ENCODE measurements around the gene KIF3A.

Gene KIF3A

DNA sequence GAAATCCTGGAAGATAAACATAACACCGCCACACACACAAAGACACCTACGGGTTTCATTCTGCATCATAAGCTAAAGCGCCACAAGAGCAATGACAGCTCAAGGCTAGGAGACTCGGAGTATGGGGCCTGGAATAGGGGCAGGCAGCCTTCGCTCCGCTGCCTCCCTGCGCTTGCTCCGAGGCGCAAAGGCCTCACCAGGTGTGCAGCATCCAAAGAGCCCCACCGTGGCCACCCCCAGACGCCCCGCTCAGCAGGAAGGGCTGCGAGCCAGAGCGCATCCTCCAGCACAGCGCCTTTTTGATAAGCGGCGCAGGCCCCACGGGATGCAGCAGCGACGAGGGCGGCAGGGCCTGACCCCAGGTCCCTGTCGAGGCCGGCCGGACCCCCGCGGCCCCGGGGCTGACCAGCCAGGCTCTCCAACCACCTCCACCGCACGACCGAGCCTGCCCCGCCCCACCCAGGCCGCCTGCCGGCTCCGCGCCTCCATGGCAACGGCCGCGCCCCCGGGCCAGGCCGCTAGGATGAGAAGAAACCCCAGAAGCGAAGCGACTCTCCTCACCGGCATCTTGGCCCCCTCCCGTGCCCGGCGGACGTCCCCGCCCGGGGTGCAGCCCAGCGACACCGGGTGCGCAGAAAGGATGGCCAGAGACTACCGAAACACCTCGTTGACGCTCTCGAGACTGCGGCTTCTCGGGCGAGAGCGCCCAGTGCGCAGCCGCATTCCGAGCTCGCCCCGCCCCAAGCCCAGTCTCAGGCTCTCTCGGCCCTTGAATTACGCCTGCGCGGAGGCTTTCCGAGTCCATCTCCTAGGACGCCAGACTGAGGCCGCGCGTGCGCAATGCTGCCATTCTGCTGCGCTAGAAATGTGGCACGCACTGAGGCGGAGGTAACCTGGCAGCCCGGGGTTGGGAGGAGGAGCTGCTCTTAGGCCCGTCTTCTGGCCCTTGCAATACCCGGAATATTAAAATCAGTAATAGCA lies at the start of gene KIF3A:
Gene KIF3A, minus strand, starts transcription at position 694 of the 981 bp plus-strand sequence. Its CDS starts 127 bp downstream, at position 567.
- peak; percentile 98 for DNase-seq (ENCODE audit: low spot score)

- no peak for DNase-seq (ENCODE audit: low spot score)
Measured at GRCh38 chr5:132787076-132787475, 49.7 kb upstream of the KIF3A start.

- no peak for DNase-seq (ENCODE audit: low spot score)
Measured at GRCh38 chr5:132785864-132786263, 48.5 kb upstream of the KIF3A start.

DNA sequence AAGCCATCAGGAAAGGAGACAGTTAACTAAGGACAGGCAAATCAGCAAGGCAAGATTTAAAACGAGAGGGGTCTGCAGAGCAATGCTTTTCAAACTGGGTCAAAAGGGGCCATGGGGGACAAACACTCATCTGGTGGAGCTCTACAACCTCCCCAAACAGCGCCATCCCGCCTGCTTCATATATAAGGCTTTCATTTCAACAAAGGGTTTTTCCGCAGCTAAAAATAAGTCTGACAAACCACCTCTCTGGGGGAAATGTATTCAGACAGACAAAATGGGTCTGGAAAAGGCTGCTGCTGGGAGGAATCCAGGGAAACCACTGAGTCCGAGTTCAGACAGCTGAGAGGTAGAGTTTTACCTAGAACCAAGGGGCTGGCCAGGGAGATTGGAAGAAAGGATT lies 48.0 kb upstream of the KIF3A start:
- DNase-seq (ENCODE audit: low spot score), result no peak

DNA sequence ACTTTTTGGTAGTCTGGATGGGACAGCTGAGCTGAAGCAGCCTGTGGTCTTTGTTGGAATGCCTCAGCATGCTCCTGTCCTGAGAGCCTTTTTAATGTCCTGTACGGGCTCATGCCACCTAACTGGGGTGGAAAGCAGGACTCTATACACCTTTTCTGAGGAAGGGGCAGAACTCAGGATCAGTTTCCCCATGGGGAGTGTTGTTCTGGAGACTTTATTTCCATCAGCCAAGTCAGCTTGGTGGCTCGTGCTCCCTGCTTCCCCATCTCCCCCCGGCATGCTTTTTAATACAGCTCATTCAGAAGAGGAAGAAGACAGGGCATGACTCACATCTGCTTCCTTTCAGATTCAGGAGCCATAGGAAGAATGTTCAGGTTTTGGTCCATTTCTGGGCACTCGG lies 44.8 kb upstream of the KIF3A start:
- DNase-seq (ENCODE audit: low spot score), result peak; percentile 82

- DNase-seq (ENCODE audit: low spot score), result no peak
Measured at GRCh38 chr5:132781029-132781428, 43.7 kb upstream of the KIF3A start.

DNA sequence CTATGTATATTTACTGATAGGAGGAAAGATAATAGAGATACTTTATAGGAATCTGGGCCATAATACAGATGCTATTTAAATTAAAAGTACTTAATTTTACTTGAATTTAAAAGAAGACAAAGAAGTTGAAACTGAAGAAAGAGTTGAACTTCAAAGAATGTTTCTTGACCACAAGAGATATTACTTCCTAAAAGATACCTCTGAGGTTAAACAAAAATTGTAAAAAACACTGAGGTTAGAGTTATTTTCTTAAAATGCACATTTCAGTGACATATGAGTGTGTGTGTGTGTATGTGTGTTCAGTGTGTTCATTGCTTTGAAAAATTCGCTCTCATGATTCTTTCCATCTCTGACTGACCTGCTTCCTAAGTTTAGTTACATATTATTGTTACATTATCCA lies 43.2 kb upstream of the KIF3A start:
- no peak for DNase-seq (ENCODE audit: low spot score)

GRCh38 chr5:132779961-132780360 lies 42.6 kb upstream of the KIF3A start:
- no peak for DNase-seq (ENCODE audit: low spot score)

GRCh38 chr5:132778856-132779255 lies 41.5 kb upstream of the KIF3A start:
- no peak for DNase-seq (ENCODE audit: low spot score)

DNA sequence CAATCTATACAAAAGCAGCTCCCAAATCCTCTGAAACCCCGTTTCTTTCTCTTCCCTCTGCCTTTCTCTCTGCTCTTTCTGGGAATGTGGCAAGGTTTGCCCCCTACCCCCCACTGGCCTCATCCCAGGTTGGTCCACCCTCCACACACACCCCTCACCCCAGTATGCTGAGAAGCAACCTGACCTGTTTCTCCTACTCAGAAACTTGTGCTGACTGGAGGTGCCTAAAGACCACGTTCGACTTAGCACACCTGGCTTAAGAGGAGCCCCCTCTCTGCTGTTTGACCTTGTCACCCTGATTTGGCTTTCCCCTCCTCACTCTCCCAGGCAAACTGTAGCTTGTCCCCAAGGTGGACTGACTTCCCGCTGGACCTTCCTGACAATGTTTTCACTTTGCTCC lies 40.8 kb upstream of the KIF3A start:
- no peak for DNase-seq (ENCODE audit: low spot score)

GRCh38 chr5:132777209-132778069 lies 40.1 kb upstream of the KIF3A start, which contains the start of gene SEPTIN8:
SEPTIN8 (minus strand) TSS chr5:132777239; CDS start chr5:132777137, 102 bp downstream.
- no peak for DNase-seq (ENCODE audit: low spot score)

- no peak for DNase-seq (ENCODE audit: low spot score)
Measured at GRCh38 chr5:132776938-132777208, 39.5 kb upstream of the KIF3A start.

DNA sequence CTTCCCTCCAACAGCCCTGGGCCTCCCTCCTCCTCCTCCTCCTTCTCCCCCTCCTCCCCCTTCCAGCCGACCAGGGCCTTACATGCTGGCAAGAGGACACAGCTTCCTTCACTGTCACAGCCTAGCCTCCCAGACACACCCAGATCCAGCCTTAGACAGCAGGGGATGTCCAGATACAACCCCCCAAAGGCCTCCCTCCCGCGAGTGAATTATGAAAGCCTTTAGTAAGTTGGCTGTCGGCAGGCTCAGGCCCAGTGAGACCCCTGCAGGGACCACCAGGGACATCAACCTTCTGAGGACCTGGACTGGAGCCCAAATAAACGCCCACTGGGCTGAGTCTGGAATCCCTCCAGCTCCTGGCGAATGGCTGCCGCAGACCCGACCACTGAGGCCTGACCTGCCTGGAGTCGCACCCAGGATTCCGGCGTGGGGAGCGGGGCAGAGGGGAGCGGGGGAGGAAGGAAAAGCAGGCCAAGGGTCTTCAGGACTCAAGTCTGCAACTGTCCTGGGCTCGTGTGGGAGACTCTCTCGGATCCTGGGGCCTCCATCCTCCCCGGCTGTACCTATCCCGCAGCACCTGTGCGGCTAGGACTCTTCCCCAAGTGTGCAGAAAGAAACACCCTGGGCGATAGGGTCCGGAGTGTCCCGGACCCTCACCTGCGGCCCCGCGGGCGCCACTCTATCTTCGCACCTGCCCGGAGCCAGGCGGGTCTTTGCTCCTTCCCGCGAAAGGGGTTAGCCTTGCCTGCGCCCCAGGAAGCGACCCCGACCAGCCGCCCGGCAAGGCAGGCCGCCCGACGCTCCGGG lies 39.0 kb upstream of the KIF3A start:
- no peak for DNase-seq (ENCODE audit: low spot score)

DNA sequence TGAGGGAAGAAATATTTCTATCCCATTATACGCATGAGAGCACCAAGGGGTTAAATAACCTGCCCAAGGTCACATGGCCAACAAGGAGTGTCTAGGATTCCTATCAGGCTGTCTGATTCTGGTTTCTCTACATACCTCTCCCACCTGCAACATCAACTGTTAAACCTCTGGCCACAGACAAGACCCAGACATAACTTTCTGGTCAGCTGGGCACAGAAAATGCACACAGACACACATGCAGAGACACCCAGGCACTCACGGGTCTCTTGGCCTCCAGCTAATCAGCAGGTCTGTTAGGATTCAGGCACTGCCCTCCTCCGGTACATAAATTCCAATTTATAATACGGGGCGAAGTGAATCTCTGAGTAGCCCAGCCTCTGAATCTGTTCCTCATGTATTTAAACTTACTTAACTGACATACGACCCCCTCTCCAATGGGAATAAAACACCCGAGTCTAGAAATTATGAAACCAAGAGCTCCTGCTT lies 38.2 kb upstream of the KIF3A start:
- no peak for DNase-seq (ENCODE audit: low spot score)

DNA sequence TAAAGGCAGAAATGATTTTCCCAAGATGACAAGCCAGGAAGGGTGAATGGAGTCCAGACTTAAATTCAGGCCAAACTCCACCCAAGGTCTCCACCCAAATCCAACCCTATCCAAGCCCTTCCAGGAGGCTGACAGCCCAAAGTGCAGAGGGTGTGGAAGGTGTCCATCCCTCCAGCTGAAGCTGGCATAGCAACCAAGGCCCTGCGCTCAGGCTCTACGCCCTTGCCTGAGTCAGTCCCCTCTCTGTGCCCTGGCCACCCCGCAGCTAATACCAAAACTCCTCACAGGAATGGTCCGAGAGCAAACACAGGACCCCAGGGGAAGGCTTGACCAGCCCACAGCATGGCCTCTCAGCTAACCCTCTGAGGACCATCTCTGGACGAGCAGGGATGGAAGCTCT lies 37.5 kb upstream of the KIF3A start:
- no peak for DNase-seq (ENCODE audit: low spot score)

DNA sequence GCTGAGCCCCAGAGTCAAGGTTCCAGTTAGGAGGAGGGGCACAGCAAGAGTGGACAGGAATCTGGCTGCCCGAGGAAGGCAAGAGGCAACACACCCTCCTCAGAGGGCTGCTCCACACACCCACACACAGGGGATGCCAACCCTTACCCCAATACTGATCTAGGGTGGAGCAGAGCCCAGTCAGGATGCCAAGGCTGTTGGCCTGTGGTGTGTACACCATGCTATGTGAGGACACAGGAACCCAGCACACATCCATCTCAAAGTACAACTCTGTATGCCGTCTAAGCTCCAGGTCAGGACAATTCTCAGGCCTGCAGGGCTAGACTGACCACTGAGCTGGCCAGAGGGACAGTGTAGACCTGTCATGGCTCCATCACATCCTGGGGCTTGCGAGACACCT lies 37.1 kb upstream of the KIF3A start:
- DNase-seq (ENCODE audit: low spot score), result no peak

DNA sequence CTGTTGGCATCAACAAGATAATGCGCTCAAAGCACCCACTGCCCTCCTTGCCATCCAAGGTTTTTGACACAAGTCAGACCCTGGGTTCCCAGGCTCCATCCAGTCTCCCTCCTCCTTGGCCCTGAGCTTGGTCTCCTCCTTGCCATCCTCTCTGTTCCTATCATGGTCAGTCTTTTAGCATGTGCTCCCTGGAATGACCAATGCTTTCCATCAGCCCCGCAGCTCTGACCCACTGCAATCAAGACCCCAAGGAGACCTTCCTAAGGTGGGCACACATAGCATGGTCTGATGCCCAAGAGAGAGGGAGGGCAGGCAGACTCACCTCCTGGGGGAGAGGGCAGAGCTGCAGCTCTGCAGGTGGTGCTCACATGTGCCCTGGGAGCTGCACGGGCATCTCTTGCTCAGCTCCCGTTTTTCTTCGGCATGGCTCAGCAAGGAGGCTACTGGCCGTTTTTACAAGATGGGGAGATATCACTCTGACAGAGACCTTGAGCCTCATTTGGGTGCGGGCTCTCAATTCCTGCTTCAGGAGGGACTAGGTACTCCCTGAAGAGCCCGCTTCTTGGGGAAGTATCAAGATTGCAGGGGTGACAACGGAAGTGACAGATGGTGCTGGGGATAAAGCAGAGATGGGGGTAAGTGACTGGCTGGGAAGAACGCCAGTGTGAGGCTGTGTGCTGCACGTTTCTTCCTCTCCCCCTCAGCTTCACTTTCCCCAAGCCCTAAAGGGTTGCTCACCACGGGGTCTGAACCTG lies 36.4 kb upstream of the KIF3A start:
- DNase-seq (ENCODE audit: low spot score), result no peak

- DNase-seq (ENCODE audit: low spot score), result no peak
Measured at GRCh38 chr5:132773114-132773513, 35.8 kb upstream of the KIF3A start.

GRCh38 chr5:132772291-132773070 lies 35.1 kb upstream of the KIF3A start:
- no peak for DNase-seq (ENCODE audit: low spot score)

GRCh38 chr5:132771503-132771998 lies 34.2 kb upstream of the KIF3A start:
- no peak for DNase-seq (ENCODE audit: low spot score)
